GM21381 (cell line): ENCODE data around the gene LPO.

Experiments
- ATAC-seq: cut with Tn5 transposase; IDR thresholded peaks from one replicate; pipeline ENCODE4 v1.9.1; 2021; ENCODE audit warnings: mild to moderate bottlenecking, moderate library complexity; ENCODE audit not compliant: unreplicated experiment

Gene LPO

DNA sequence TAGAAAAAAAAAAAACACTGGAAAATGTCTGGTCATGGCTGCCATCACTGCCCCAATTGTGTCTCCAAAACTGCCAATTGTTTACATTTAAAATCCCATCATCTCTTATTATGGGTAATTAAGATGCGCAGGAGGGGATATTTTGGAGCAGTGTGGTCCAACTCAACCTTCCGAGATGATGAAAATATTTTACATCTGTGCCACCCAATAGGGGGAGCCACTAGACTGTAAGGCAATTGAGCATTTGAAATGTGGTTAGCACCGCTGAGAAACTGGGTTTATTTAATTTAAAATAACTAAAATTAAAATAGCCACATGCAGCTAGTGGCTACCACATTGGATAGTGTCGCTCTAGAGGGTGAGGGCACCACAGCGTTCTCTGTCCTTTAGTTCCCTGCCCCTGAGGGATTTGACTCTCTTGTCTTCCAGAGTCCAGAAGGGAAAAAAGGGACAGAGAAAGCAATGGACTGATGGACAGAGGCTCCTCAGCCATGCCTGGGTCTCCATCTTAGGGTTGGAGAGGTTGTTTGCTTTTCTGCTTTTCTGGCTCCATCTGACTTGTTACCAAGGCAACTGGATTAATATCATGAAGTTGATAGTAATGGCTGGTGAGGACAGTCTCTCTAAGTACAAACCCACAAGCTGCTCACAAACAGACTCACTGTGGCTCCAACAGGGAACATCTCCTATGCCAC lies 38.9 kb downstream of the LPO start:
- ATAC-seq, result no peak

GRCh38 chr17:58277802-58278595 lies 39.6 kb downstream of the LPO start:
- no peak for ATAC-seq

DNA sequence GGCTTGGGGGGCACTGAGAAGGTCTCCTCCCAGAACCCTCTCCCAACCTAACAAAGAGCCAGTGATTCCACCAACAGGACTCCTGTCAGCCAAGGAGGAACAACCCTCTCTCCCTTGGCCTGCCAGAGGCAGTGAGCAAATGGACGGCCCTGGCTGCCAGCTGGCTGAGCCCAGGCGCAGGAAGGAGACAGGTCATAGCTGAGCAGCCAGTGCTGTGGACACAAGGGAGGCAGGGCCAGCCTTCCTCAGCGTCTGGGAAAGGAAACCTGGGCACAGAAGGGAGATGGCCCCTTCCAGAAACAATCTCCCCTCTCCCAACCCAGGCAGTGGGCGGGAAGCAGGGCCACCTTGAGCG lies 40.3 kb downstream of the LPO start:
- no peak for ATAC-seq

- ATAC-seq, result no peak
These were observed 40.8 kb downstream of the LPO start for GRCh38 chr17:58279016-58279711.

GRCh38 chr17:58279736-58280479 lies 41.5 kb downstream of the LPO start:
- ATAC-seq, result no peak

DNA sequence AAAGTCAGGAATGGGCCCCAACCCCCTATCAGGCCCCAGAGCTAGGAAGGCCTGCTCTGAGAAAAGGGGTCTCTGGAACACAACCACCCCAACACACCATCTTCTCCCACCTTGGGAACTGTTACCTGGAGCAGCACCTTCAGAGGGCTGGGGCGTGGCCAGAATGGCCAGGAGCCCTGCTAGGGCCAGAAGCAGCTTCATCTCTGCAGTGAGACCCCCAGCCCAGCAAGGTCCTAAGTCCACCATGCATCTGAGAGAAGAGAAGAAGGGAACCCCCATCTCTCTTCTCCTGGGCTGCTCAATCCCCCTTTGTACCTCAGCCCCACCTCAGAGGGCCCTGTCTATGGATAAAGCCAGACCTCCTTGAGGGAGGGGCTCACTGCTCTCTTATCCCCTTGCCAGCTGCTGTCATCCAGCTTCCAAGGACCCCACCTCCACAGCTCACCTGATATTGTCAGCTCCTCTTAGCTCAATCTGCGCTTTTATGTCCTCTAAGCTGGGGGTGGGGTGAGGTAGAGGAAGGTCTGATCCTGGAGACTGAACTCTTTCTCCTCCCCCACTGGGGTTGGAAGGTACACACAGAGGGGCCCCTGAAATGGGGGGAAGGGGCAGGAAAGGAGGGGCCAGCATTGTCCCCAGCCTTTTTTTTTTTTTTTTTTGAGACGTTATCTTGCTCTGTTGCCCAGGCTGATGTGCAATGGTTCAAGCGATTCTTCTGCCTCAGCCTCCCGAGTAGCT lies 42.3 kb downstream of the LPO start, which contains the start of gene MPO:
Gene MPO (minus strand): TSS at position 456 of the 738 bp plus-strand sequence. CDS start 177 bp downstream, at position 279.
- ATAC-seq, result no peak

- ATAC-seq, result no peak
These were observed 43.2 kb downstream of the LPO start for GRCh38 chr17:58281511-58282011.

GRCh38 chr17:58282442-58282841 lies 44.1 kb downstream of the LPO start:
- ATAC-seq, result no peak

GRCh38 chr17:58283674-58284612 lies 45.6 kb downstream of the LPO start:
- no peak for ATAC-seq

DNA sequence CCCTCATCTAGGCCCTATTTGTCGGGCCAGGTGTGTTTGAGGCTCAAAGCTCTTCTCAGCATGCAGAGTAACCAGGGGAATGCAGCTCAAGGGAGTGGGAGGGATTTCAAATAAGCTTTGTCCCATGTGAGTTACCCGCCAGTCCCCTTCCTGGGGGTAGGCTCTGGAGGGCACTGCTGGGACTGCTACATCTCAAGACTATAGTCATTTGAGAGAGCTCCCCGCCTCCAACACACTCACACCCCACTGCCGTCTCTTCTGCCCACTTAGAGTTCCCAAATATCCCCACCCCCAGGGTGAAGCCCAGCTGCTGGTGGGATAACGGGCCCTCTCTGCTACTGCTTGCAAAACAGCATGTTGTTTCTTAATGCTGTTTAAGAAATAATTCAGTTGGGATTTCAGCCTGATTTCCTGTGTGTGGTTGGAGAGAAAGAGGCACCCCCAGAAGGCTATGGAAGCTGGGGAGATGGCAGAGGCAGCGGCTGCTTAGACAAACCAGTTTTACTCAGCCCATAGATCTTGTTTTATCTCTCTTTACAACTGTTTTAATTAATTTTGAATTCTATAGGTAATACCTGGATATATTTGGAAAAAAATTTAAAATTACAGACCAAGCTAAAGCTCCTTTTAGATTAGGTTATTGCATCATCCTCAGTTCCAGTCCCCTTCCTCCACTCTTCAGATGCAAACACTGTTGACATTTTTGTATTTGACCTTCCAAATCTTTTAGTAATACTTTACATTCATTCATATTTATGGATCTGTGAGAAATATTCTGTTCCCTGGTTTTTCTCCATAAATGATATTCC lies 46.4 kb downstream of the LPO start:
- no peak for ATAC-seq

DNA sequence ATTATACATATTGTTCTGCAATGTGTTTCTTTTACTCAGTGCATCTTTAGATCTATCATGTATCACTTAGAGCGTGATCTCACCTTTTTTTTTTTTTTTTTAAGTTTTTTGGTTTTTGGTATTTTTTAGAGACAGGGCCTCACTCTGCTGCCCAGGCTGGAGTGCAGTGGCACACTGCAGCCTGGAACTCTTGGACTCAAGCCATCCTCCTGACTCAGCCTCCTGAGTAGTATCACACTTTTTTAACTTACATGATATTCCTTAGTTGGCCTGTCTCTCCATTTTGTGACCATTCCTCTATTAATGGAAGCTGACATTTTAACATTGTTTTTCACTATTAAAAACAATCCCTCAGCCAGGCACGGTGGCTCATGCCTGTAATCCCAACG lies 47.0 kb downstream of the LPO start:
- no peak for ATAC-seq

DNA sequence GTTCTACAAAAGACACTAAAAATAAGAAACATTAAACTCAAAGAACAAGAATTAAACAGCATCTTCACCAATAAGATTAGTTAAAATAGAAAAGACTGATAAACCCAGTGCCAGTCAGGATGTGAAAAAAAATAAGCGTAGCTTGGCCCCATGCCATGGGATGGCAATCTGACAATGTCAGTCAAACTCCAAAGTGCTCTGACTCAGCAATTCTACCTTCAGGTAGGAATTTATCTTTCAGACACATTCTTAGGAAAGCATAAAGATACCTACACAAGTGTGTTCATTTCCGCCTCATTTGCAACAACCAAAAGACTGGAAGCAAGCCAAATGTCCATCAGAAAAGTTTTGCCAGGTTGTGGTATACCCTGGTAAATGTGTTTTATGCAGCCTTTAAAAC lies 51.5 kb downstream of the LPO start:
- ATAC-seq, result no peak

DNA sequence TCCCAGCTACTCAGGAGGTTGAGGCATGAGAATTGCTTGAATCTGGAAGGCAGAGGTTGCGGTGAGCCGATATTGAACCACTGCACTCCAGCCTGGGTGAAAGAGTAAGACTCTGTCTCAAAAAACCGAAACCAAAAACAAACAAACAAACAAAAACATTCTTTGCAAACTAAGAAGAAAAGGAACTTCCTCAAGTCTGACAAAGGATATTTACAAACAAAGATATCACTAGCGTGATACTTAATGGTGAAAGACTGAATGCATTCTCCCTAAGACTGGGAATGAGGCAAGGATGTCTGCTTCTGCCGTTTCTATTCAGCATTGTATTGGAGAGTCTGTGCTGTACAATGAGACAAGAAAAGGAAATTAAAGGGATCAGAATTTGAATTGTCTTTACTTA lies 52.9 kb downstream of the LPO start:
- no peak for ATAC-seq

DNA sequence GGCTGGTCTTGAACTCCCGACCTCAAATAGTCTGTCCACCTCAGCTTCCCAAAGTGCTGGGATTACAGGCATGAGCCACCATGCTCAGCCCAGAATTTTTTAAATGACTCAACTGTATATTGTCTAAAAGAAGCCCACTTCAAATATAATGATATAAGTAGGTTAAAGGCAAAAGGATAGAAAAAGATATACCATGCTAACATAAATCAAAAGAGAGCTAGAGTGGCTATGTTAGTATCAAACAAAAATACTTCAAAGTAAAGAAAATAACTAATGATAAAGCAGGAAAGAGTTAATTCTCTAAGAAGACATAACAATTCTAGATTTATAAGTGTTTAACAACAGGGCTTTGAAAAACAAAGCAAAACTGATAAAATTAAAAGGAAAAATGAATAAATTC lies 55.6 kb downstream of the LPO start:
- no peak for ATAC-seq

- ATAC-seq, result no peak
These were observed 62.0 kb downstream of the LPO start for GRCh38 chr17:58300336-58300735.

DNA sequence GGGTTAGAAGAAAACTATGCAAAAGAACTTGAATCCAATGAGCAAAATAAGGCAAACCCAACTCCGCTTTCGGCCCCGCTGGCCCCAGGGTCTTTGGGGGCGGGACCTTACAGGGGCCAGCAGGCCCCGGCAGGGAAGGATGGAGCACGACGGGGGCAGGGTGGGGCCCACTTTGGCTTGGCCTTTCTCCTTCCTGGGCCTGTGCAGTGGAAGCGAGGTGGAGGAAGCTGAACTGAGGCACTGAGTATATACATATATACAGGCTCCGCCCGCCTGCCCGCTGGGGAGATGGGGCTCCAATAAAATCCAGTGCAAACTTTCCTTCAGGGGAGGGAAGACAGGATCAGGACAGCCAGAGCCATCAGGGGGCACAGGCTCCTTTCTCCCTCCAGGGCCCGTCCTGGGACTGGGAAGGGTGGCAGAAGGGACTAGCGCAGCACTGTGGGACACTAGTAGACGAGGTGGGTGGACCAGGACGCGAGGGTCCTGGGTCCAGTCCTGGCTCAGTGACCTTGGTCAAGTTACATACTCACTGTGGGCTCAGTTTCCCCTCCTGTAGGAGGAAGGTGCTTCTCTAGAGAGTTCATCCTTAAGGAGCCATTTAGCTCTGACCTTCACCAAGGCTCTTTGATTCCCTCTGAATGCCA lies 63.2 kb downstream of the LPO start:
- no peak for ATAC-seq

GRCh38 chr17:58302171-58302918 lies 64.0 kb downstream of the LPO start:
- ATAC-seq, result no peak
